A673 (cell line): Measurements from ENCODE around the gene IFNA14. TPM values are rescaled to one million over a fixed set of nuclear protein-coding genes. Genes with fewer than 3 reads are reported as not detected.
"Not testable (repeated sequence)": the region's sequence is repeated elsewhere in the genome, so short reads cannot be mapped to it uniquely, and the experiment has no call there.

ENCODE experiments used
- BruUV-seq: library from RNA; stranded (reverse); fragments of 400-500 nt; replicated peaks from 2 replicates; lab custom pipeline; 2021; lab: Mats Ljungman, UMichigan
- CTCF ChIA-PET: fragments of 300-600 bp; sonication (Branson Sonifier 250); formaldehyde crosslinking; loops from one replicate; lab custom pipeline; 2022; ENCODE audit warnings: antibody characterized with exemption; lab: Charles Lee
- POLR2A ChIA-PET: fragments of 300-600 bp; sonication (Branson Sonifier 250); formaldehyde crosslinking; loops from one replicate; lab custom pipeline; 2022; ENCODE audit warnings: antibody characterized with exemption; ENCODE audit not compliant: low non-redundant PET; lab: Charles Lee
- DNase-seq: peaks from one replicate; pipeline ENCODE4 v3.0.0-alpha.2; 2015; ENCODE audit warnings: low spot score
- H3K27ac ChIP-seq: fragments of 200-600 bp; sonication (generic); 2 replicates; pipeline ENCODE4 v1.5.1; 2016; ENCODE audit warnings: mixed run types, low read depth, mild to moderate bottlenecking, mixed read lengths, antibody characterized with exemption, low read length; ENCODE audit not compliant: poor library complexity, severe bottlenecking
- H3K27me3 ChIP-seq: fragments of 200-600 bp; sonication (generic); replicated peaks from 2 replicates; pipeline ENCODE4 v1.6.1; 2017; ENCODE audit warnings: mixed run types, low read depth, mild to moderate bottlenecking, mixed read lengths, antibody characterized with exemption, low read length; ENCODE audit not compliant: insufficient read depth, poor library complexity
- H3K36me3 ChIP-seq: fragments of 200-600 bp; sonication (generic); 2 replicates; pipeline ENCODE4 v1.6.1; 2016; ENCODE audit warnings: mixed run types, mild to moderate bottlenecking, mixed read lengths, antibody characterized with exemption, low read length; ENCODE audit not compliant: insufficient read depth, poor library complexity, severe bottlenecking
- H3K4me1 ChIP-seq: fragments of 200-600 bp; sonication (generic); 2 replicates; pipeline ENCODE4 v1.6.1; 2017; ENCODE audit warnings: mixed run types, mild to moderate bottlenecking, mixed read lengths, antibody characterized with exemption, low read length; ENCODE audit not compliant: insufficient read depth, poor library complexity, severe bottlenecking
- H3K4me3 ChIP-seq: fragments of 200-600 bp; sonication (generic); 2 replicates; pipeline ENCODE4 v1.5.1; 2016; ENCODE audit warnings: low read depth, mixed run types, mild to moderate bottlenecking, mixed read lengths, low read length; ENCODE audit not compliant: poor library complexity, severe bottlenecking
- H3K9me3 ChIP-seq: fragments of 200-600 bp; sonication (generic); 2 replicates; pipeline ENCODE4 v1.6.1; 2016; ENCODE audit warnings: mixed run types, low read depth, mild to moderate bottlenecking, mixed read lengths, antibody characterized with exemption, low read length; ENCODE audit not compliant: poor library complexity, severe bottlenecking
- EZH2 ChIP-seq: fragments of 200-600 bp; sonication (generic); IDR thresholded peaks from 2 replicates; pipeline ENCODE4 v1.6.1; 2017; ENCODE audit warnings: borderline replicate concordance, low read depth, mild to moderate bottlenecking, mixed read lengths, antibody characterized with exemption, low read length; ENCODE audit not compliant: poor library complexity, severe bottlenecking
- intact Hi-C: fragments of 100-400 bp; cut with micrococcal nuclease; formaldehyde crosslinking; loops from one replicate; pipeline ENCODE4 v1.10.0; 2022; ENCODE audit not compliant: unreplicated experiment
- total RNA-seq: library from RNA; stranded (reverse); gene quantifications from 2 replicates; pipeline ENCODE4 v1.2.3, GENCODE V29; 2021
- TF ChIP-seq, protein P1 (sequence below): fragments of 300-800, 200-600 bp; sonication (generic); conservative IDR thresholded peaks from 2 replicates; pipeline ENCODE4 v1.5.1; 2017; ENCODE audit warnings: low read depth, mild to moderate bottlenecking, antibody characterized with exemption, low read length, moderate library complexity, mixed read lengths

IFNA14 gene
- total RNA-seq, 1 experiment from 2014 or later = not detected

DNA sequence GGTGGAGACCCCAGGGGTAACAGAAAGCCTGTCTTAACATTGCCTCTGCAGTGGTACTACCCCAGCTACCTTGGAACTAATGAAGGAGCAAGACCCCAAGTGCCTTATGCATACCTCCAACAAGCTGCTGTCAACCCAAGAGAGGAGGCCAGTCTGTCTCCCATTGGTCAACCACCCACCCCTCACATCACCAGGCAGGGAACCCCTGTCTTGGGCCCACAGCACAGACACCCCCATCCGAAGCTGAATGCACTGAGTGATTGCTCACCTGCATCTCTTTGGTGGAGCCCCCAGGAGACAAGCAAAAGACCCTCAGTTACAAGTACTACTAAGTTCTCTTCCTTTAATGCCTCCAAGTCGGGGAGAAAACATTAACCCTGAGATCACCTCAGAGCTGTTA is 27.6 kb downstream of the IFNA14 start:
- intact Hi-C loops, H3K9me3 ChIP-seq, H3K4me3 ChIP-seq, H3K27me3 ChIP-seq, H3K4me1 ChIP-seq, H3K36me3 ChIP-seq, POLR2A ChIA-PET, BruUV-seq, H3K27ac ChIP-seq, DNase-seq, CTCF ChIA-PET: not testable (repeated sequence)

DNA sequence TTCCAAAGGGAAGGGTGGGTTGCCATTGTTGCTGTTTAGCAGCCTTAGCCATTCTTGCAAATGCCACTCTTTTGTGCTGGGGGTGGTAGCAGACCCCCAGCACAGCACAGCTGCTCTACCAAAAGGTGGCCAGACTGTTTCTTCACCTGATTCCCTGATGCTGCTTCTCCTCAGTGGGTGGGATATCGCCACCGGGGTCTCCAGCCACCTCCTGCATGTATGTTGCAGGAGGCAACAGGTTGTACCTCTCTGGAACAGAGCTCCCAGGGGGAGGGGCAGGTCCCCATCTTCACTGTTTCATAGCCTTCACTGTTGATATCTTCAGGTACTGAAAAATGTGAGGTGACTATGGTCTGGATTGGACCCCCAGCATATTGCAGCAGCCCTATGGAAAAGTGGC is 29.0 kb downstream of the IFNA14 start:
- H3K36me3 ChIP-seq, intact Hi-C loops, DNase-seq, H3K4me1 ChIP-seq, H3K27ac ChIP-seq, H3K9me3 ChIP-seq, BruUV-seq, H3K27me3 ChIP-seq, H3K4me3 ChIP-seq, CTCF ChIA-PET, POLR2A ChIA-PET: not testable (repeated sequence)

DNA sequence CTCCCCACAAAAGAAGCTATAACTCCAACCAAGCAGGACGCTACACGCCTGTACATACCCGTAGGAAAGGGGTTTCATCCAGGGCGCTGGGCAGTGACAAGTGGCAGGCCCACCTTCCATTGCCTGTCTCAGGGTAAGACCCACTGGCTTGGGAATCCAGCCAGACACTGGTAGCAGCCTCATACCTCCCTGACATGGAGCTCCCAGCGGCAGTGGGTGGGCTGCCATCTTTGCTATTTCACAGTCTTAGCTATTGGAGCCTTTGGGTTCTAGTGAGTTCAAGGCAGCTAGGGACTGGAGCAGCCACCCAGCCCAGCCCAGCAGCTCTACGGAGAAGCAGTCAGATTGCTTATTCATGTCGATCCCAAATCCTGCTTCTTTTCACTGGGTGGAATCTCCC is 29.5 kb downstream of the IFNA14 start:
- H3K4me1 ChIP-seq = no peaks in the 10 kb centered on the region
- ChIA-PET POLR2A (no interaction called here), CTCF (no interaction called here)
- BruUV-seq = no TSS peak
- H3K4me3 ChIP-seq = no peak overlapping the region
- TF ChIP-seq, protein P1, sequence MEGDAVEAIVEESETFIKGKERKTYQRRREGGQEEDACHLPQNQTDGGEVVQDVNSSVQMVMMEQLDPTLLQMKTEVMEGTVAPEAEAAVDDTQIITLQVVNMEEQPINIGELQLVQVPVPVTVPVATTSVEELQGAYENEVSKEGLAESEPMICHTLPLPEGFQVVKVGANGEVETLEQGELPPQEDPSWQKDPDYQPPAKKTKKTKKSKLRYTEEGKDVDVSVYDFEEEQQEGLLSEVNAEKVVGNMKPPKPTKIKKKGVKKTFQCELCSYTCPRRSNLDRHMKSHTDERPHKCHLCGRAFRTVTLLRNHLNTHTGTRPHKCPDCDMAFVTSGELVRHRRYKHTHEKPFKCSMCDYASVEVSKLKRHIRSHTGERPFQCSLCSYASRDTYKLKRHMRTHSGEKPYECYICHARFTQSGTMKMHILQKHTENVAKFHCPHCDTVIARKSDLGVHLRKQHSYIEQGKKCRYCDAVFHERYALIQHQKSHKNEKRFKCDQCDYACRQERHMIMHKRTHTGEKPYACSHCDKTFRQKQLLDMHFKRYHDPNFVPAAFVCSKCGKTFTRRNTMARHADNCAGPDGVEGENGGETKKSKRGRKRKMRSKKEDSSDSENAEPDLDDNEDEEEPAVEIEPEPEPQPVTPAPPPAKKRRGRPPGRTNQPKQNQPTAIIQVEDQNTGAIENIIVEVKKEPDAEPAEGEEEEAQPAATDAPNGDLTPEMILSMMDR = no peak
- TF ChIP-seq EZH2 = no peak
- no peak overlapping the region for H3K27ac ChIP-seq
- intact Hi-C loops = no loop called here
- H3K36me3 ChIP-seq = no peaks in the 10 kb centered on the region
- no peak for DNase-seq
- no peaks in the 10 kb centered on the region for H3K27me3 ChIP-seq
- no peaks in the 10 kb centered on the region for H3K9me3 ChIP-seq

DNA sequence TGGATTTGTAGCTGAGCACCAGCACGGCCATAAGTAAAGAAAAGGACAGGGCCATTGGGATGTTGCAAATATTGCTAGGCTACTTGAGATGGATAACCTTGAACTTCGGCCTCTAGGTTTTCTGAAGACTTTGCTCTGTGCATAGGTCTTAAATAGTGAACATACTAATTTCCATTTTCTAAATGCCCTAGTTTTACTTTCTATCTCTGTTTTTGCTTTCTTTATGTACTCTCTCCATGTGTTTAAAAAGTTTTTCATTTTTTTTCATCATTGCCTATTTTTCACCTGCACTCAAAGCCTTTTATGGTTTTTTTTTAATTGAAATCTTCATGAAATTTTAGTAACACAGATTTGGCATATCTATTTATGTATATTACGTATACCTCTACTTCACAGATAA is 32.8 kb downstream of the IFNA14 start, which contains the start of gene IFNA10:
Gene IFNA10, minus strand, starts transcription at position 101 of the 400 bp plus-strand sequence. Its CDS starts 46 bp downstream, at position 55.
- H3K27ac ChIP-seq, POLR2A ChIA-PET, BruUV-seq, CTCF ChIA-PET, intact Hi-C loops, H3K4me3 ChIP-seq, H3K27me3 ChIP-seq, H3K9me3 ChIP-seq, DNase-seq, H3K36me3 ChIP-seq, H3K4me1 ChIP-seq: not testable (repeated sequence)

DNA sequence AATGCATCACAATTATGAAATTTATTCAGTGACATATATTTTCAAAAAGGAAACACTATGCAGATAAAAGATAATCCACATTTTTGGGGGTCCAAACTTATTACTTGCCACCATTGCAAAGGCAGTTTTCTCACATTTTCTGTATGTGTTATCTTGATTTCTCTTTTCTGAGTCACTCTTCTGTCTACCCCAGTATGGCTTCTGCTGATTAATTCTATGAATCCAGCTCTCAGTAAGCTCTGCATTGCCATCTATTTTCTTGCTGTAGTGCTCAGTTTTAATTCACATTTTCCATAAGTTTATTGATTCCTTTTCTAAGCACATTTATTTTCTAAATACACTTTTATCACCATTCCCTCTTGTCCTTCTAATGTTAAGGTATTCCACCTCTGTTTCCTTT is 34.6 kb downstream of the IFNA14 start:
- no peaks in the 10 kb centered on the region for H3K9me3 ChIP-seq
- no peaks in the 10 kb centered on the region for H3K36me3 ChIP-seq
- H3K27ac ChIP-seq = no peak overlapping the region
- H3K27me3 ChIP-seq = no peaks in the 10 kb centered on the region
- intact Hi-C loops = no loop called here
- CTCF ChIA-PET = no interaction called here
- no peak for DNase-seq
- BruUV-seq = no TSS peak
- no peak for TF ChIP-seq EZH2
- TF ChIP-seq, protein P1 = no peak
- no peaks in the 10 kb centered on the region for H3K4me1 ChIP-seq
- POLR2A ChIA-PET = no interaction called here
- no peak overlapping the region for H3K4me3 ChIP-seq

DNA sequence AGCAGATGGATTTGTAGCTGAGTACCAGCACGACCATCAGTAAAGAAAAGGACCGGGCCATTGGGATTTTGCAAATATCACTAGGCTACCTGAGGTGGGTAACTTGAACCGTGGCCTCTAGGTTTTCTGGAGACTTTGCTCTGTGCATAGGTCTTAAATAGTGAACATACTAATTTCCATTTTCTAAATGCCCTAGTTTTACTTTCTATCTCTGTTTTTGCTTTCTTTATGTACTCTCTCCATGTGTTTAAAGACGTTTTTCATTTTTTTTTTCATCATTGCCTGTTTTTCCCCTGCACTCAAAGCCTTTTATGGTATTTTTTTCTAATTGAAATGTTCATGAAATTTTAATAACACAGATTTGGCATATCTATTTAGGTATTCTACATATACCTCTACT is 37.7 kb downstream of the IFNA14 start, which contains the start of gene IFNA7:
Gene IFNA7, minus strand, starts transcription at position 101 of the 400 bp plus-strand sequence. Its CDS starts 40 bp downstream, at position 61.
- H3K4me3 ChIP-seq, intact Hi-C loops, CTCF ChIA-PET: not testable (repeated sequence)

More for the DNA sequence above, 37.7 kb downstream of the IFNA14 start, which contains the start of gene IFNA7:
- H3K4me1 ChIP-seq, H3K27me3 ChIP-seq, BruUV-seq, POLR2A ChIA-PET, H3K36me3 ChIP-seq, H3K27ac ChIP-seq, DNase-seq, H3K9me3 ChIP-seq: not testable (repeated sequence)
